HuH-7 (cell line): Measurements from ENCODE around the gene DNAJB6.

Experiments used
- DNase-seq: peaks from one replicate; pipeline ENCODE4 v3.0.0; 2011; ENCODE audit warnings: low spot score

The DNAJB6 gene

GRCh38 chr7:157466867-157467261 is 130.1 kb downstream of the DNAJB6 start:
- DNase-seq = peak; percentile 57
